GM19463 (cell line): Measurements from ENCODE around the gene CAMK1G.

Experiments used
- ATAC-seq: cut with Tn5 transposase; IDR thresholded peaks from one replicate; pipeline ENCODE4 v1.9.1; 2021; ENCODE audit warnings: mild to moderate bottlenecking, moderate library complexity; ENCODE audit not compliant: unreplicated experiment

The CAMK1G gene

GRCh38 chr1:209657918-209658317 lies 74.4 kb downstream of the CAMK1G start:
- ATAC-seq, result no peak

DNA sequence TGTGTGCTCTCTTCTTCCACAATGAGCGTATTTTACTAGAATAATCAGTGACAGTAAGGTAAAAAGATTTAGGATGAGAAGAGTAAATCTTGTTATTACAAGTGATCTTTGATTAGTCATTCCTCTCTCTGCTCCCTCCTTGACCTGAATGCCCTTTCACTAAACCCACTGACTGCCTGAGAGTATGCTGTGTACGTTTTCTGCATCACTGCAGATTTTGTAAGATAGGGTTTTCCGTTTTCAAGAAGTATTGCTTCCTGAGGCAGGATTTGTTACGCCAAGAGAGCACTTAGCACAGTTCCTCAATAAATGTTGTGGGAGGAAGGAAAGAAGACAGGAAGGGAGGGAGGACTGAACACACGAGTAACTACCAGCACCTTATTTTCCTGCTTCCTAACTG lies 76.4 kb downstream of the CAMK1G start:
- ATAC-seq, result peak; percentile 94

DNA sequence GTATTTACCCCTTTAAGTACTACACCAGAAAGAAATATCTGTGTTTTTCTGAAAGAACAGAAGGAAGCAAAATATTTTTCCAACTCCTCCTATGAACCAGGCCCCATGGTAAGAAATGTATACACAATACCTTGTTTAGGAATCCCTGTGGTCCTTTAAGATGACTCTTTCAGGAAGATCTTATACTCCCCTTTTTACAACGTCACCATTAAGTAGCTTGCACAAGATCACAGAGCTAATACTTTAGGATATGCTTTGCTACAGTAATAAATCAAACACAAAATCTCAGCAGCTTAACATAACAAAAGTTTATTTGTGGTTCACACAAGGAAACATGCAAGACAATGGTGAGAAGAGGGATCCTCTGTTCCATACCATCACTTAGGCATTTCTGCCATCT lies 77.6 kb downstream of the CAMK1G start:
- ATAC-seq, result no peak

GRCh38 chr1:209662879-209663327 lies 79.4 kb downstream of the CAMK1G start:
- no peak for ATAC-seq
